Ovary (tissue), 9 donors: Measurements from ENCODE around the gene RPS2. TPM values are rescaled to one million over a fixed set of nuclear protein-coding genes. Genes with fewer than 3 reads are reported as not detected.

Source experiments
- DNase-seq, 5 donors: peaks; one replicate each; pipeline ENCODE4 v3.0.0-alpha.2; 2019 to 2020
- H3K27ac ChIP-seq, 2 donors: fragments of 200-600 bp; one replicate each; pipeline versions ENCODE4 v1.5.1 to v1.8.0; 2019 to 2022
- H3K27me3 ChIP-seq: fragments of 200-600 bp; one replicate; pipeline ENCODE4 v1.8.0; 2022
- H3K36me3 ChIP-seq: fragments of 200-600 bp; sonication (generic); one replicate; pipeline ENCODE4 v1.5.1; 2019
- H3K4me1 ChIP-seq: one replicate; pipeline ENCODE4 v1.8.1; 2013; ENCODE audit warnings: mild to moderate bottlenecking, moderate library complexity; ENCODE audit not compliant: insufficient read depth
- H3K4me3 ChIP-seq: fragments of 200-600 bp; sonication (generic); one replicate; pipeline ENCODE4 v1.5.1; 2017
- H3K9me3 ChIP-seq, 2 donors: fragments of 200-600 bp in 1 of 2; sonication (generic) in 1 of 2; one replicate each; pipeline versions ENCODE4 v1.5.1 to v1.8.1; 2013 to 2019; ENCODE audit warnings: mild to moderate bottlenecking in 1 of 2, moderate library complexity in 1 of 2
- EP300 ChIP-seq: sonication (generic); formaldehyde crosslinking; IDR thresholded peaks from one replicate; pipeline ENCODE4 v1.6.1; 2017; ENCODE audit warnings: antibody characterized with exemption
- POLR2A ChIP-seq: fragments of 450-650 bp; IDR thresholded peaks from one replicate; pipeline ENCODE4 v1.6.1; 2017; ENCODE audit warnings: antibody characterized with exemption, mild to moderate bottlenecking, moderate library complexity
- WGBS, 3 donors: extraction: QIAGEN DNeasy Blood & Tissue Kit in 1 of 3; methylation state at CpG; one replicate each; pipeline versions ENCODE4 v1.1.5 to v1.1.7; 2013 to 2017; 5-methylcytosine and 5-hydroxymethylcytosine counted together
- intact Hi-C, 4 donors: fragments of 100-400 bp; cut with DNase I; formaldehyde crosslinking; loops; one replicate each; pipeline versions ENCODE4 v1.11.0 to v1.15.1; 2022 to 2023
- polyA plus RNA-seq, 2 donors: library from polyadenylated mRNA; stranded (reverse); fragments of 200-250 nt in 1 of 2; fragments of 350-450 nt in 1 of 2; fragmentation: Illumina TruSeq in 1 of 2; extraction: RNeasy Lipid Tissue Mini Kit (QIAGEN cat#74804) in 1 of 2; gene quantifications; one replicate each; pipeline ENCODE4 v1.2.3, GENCODE V29; 2013 to 2014
- total RNA-seq, 7 donors: library from RNA; depleted of rRNA in 2 of 7; stranded (reverse); fragments of >200 nt in 2 of 7; fragmentation: NEBNext Ultra II Directional in 3 of 7; extraction: Animal tissue kit (Norgen Biotek cat#: 25700) in 3 of 7; gene quantifications; one replicate each; pipeline versions ENCODE4 v1.1.0 to v1.2.4, GENCODE V29; 2016 to 2023
- TF ChIP-seq, protein P1 (sequence below), 3 donors: fragments of 450-650 bp in 2 of 3; fragments of 200-600 bp in 1 of 3; IDR thresholded peaks; one replicate each; pipeline versions ENCODE4 v1.5.1 to v1.8.0; 2016 to 2022; ENCODE audit warnings: antibody characterized with exemption in 3 of 3, mild to moderate bottlenecking in 1 of 3
- donor health status: DM: no; HTN: no; CAD: no; lungs with moderate emphysema.
- donor health status: DM: no; HTN: no; CAD: no.
- donor health status: Bipolar disorder and iron deficiency.
- donor health status: DM: yes; HTN: yes; CAD: no.
- donor health status: DM: no; HTN: no; CAD: no.
- donor health status: DM: yes; HTN: yes; CAD: no.

The RPS2 gene
- total and polyA plus RNA-seq, 9 donors: 1,606 to 4,743 (median 3,788) TPM

DNA sequence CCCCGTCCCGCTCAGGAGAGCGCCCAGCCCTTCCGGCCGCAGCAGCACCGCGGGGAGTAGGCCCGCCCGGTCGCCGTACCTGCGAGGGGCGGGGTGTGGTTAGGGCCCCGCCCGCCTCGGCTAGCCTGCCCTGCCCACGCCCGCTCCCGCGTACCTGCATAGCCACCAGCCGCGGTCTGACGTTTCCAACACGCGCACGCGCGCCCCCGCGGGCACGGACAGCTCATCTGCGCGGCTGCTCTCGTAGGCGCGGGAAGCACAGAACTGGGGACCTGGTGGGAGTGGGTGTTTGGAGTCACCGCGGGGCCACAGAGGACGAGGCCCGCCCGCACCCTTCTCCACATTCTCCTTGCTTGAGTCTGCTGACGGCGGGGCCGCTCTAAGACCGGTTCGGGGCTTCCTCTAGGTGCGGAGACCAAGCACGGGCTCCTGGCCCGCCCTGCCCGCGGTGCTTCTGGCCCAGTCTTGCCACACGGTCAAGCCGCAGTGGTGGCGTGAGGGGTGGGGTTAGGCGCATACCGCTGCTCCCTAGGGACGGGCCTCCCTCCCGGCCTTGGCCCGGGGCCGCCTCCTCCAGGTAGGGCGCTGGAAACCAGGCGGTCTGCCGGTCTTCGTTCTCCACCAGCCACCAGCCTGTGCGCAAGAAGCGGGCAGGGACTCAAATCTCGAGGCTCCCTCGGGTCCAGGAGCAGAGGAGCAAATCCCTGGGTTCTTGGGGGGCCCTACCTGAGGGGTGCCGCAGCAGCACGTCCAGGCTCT is 14.8 kb upstream of the RPS2 start:
- Histone ChIP-seq H3K27ac (no peak overlapping the region), H3K4me1 (no peaks in the 10 kb centered on the region), H3K27me3 (peaks cover 3% of the 10 kb centered on the region), H3K4me3 (no peak overlapping the region), H3K36me3 (no peaks in the 10 kb centered on the region), H3K9me3 (no peaks in the 10 kb centered on the region)
- intact Hi-C loops: no loop called here
- 28 to 35% (median 30%) methylated on average over 63 to 70 of the region's 70 CpGs for WGBS, 3 donors
- DNase-seq: no peak
- no peak for TF ChIP-seq EP300

DNA sequence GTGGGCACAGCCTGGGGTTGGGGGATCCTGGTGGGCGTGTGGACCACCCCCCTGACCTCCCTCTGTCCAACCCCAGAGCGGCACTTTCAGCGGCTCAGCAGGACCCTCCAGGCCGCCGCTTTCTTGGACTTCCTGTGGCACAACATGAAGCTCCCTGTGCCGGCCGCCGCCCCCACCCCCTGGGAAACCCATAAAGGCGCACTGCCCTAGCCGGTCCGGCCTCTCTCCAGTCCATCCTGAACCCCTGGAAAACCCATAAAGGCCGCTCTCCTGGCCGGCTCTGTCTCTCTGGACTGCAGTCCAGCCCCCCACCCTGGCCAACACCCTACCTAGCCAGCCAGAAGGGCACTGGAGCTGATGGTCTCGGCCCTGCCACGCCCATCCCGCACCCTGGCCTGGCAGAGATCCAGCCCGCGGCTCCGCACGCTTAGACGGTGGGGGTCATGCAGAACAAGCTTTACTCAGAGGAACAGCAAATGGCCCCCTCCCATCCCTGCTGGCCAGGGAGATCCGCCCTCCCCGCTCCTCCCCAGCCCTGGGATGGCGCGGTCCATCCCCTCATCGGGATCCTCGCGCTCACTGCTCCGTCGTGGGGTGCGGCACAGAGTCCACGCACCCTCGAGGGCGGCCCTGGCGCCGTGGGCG is 14.0 kb upstream of the RPS2 start:
- no peak overlapping the region for H3K27ac ChIP-seq
- no peak for DNase-seq
- intact Hi-C loops: no loop called here
- H3K4me1 ChIP-seq: no peaks in the 10 kb centered on the region
- H3K4me3 ChIP-seq: no peak overlapping the region
- H3K9me3 ChIP-seq: no peaks in the 10 kb centered on the region
- WGBS, 3 donors: 76 to 80% (median 80%) methylated on average over 33 to 37 of the region's 37 CpGs
- peaks cover 3% of the 10 kb centered on the region for H3K27me3 ChIP-seq
- no peaks in the 10 kb centered on the region for H3K36me3 ChIP-seq
- TF ChIP-seq POLR2A (no peak), EP300 (no peak)
- TF ChIP-seq, protein P1, sequence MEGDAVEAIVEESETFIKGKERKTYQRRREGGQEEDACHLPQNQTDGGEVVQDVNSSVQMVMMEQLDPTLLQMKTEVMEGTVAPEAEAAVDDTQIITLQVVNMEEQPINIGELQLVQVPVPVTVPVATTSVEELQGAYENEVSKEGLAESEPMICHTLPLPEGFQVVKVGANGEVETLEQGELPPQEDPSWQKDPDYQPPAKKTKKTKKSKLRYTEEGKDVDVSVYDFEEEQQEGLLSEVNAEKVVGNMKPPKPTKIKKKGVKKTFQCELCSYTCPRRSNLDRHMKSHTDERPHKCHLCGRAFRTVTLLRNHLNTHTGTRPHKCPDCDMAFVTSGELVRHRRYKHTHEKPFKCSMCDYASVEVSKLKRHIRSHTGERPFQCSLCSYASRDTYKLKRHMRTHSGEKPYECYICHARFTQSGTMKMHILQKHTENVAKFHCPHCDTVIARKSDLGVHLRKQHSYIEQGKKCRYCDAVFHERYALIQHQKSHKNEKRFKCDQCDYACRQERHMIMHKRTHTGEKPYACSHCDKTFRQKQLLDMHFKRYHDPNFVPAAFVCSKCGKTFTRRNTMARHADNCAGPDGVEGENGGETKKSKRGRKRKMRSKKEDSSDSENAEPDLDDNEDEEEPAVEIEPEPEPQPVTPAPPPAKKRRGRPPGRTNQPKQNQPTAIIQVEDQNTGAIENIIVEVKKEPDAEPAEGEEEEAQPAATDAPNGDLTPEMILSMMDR (IDR thresholded peaks at IDR 0.05): no peak

DNA sequence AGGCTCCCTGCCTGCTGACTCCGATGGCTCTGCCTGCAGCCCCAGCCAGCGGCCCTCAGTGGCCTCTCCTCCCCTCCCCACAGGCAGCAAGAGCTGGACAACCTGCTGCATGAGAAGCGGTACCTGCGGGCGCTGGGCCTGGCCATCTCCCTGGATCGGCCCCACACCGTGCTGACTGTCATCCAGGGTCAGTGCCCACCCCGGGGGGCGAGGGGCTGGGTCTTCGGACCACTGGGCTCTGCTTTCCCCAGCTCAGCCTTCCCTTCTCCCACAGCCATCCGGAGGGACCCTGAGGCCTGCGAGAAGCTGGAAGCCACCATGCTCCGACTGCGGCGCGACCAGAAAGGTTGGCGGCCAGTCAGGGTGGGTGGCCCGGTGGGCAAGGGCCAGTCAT is 13.2 kb upstream of the RPS2 start:
- Histone ChIP-seq H3K9me3 (no peaks in the 10 kb centered on the region), H3K4me3 (no peak overlapping the region), H3K27me3 (peaks cover 3% of the 10 kb centered on the region), H3K4me1 (peaks cover 2% of the 10 kb centered on the region), H3K27ac (no peak overlapping the region), H3K36me3 (no peaks in the 10 kb centered on the region)
- DNase-seq: no peak
- 89 to 95% (median 89%) methylated on average over 18 of the region's 18 CpGs for whole genome bisulfite sequencing, 3 donors
- intact Hi-C loops: no loop called here
- TF ChIP-seq, protein P1 (IDR thresholded peaks at IDR 0.05): no peak
- TF ChIP-seq POLR2A (no peak), EP300 (no peak)

DNA sequence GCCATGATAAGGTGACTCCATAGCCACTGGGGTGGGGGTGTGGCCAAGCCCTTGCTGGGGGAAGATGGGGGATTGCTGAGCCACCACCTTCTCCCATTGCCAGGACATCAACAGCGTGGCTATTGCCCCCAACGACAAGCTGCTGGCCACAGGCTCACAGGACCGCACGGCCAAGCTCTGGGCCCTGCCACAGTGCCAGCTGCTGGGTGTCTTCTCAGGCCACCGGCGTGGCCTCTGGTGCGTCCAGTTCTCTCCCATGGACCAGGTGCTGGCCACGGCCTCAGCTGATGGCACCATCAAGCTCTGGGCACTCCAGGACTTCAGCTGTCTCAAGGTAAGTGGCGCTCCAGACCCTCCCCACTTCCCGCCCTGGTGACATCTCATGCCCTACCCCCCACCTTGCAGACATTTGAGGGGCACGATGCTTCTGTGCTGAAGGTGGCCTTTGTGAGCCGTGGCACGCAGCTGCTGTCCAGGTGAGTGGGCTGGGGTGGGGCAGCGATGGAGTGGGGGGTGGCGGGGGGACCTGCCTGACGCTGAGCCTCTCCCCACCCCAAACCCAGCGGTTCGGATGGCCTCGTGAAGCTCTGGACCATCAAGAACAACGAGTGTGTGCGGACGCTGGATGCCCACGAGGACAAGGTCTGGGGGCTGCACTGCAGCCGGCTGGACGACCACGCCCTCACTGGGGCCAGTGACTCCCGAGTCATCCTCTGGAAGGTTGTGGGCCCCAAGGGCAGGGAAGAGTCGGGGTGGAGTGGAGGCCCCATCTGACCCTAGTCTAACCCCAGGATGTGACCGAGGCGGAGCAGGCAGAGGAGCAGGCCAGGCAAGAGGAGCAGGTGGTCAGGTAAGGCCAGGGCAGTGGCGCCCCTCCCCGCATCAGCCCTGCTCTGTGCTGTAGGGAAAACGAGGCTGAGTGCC is 12.6 kb upstream of the RPS2 start:
- Histone ChIP-seq H3K27ac (no peak overlapping the region), H3K9me3 (no peaks in the 10 kb centered on the region), H3K4me3 (no peak overlapping the region), H3K27me3 (peaks cover 3% of the 10 kb centered on the region), H3K36me3 (no peaks in the 10 kb centered on the region), H3K4me1 (peaks cover 6% of the 10 kb centered on the region)
- intact Hi-C loops: no loop called here
- TF ChIP-seq, protein P1 (IDR thresholded peaks at IDR 0.05): no peak
- TF ChIP-seq POLR2A (no peak), EP300 (no peak)
- DNase-seq: no peak
- 88 to 89% (median 89%) methylated on average over 29 to 33 of the region's 33 CpGs for WGBS, 3 donors
